Lower leg skin (tissue), 3 donors: ENCODE measurements around the gene TYW1.
"Not testable (repeated sequence)": the region's sequence is repeated elsewhere in the genome, so short reads cannot be mapped to it uniquely, and the experiment has no call there.

Experiments
- POLR2A ChIP-seq, 2 donors: fragments of 450-650 bp; IDR thresholded peaks; one replicate each; pipeline ENCODE4 v1.6.1; 2016 to 2017; ENCODE audit warnings: antibody characterized with exemption in 2 of 2, mild to moderate bottlenecking in 1 of 2, moderate library complexity in 1 of 2
- TF ChIP-seq, protein P1 (sequence below), 3 donors: fragments of 450-650 bp; IDR thresholded peaks; one replicate each; pipeline ENCODE4 v1.5.1; 2016; ENCODE audit warnings: antibody characterized with exemption in 3 of 3, mild to moderate bottlenecking in 3 of 3, moderate library complexity in 2 of 3

DNA sequence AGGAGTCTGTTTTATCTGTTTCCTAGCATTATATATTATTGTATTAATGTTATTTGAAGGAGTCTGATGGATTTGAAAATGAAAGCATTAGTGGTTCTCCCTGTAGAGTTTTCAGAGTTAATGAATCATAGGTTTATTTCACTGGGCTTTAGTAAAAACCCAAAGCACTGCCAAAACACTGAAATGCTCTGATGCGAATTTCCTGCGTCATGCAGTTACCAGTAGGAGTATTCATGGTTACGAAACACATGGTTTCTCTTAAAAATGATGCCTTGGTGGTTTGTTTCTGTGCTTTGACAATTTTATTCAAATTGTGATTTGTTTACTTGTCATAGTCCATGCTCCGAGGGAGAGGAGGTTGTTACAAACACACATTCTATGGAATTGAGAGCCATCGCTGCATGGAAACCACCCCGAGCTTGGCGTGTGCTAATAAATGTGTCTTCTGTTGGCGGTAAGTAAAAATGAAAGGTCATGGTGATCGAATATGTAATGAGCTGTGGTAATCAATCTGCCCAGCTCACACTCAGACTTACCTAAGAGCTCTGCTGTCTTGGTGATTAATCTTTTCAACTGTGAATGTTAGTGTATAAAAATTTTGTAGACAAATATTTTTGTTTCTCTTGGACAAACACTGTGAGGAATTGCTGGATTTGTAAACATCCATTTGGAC is 70.5 kb downstream of the TYW1 start:
- TF ChIP-seq, protein P1, sequence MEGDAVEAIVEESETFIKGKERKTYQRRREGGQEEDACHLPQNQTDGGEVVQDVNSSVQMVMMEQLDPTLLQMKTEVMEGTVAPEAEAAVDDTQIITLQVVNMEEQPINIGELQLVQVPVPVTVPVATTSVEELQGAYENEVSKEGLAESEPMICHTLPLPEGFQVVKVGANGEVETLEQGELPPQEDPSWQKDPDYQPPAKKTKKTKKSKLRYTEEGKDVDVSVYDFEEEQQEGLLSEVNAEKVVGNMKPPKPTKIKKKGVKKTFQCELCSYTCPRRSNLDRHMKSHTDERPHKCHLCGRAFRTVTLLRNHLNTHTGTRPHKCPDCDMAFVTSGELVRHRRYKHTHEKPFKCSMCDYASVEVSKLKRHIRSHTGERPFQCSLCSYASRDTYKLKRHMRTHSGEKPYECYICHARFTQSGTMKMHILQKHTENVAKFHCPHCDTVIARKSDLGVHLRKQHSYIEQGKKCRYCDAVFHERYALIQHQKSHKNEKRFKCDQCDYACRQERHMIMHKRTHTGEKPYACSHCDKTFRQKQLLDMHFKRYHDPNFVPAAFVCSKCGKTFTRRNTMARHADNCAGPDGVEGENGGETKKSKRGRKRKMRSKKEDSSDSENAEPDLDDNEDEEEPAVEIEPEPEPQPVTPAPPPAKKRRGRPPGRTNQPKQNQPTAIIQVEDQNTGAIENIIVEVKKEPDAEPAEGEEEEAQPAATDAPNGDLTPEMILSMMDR (IDR thresholded peaks at IDR 0.05) = not testable (repeated sequence)
- TF ChIP-seq POLR2A (IDR thresholded peaks at IDR 0.05) = not testable (repeated sequence)
